Heart left ventricle (tissue), 16 donors: ENCODE results near the gene TDP1. TPM values are rescaled to one million over a fixed set of nuclear protein-coding genes. Genes with fewer than 3 reads are reported as not detected.
A peak's percentile ranks its signal among the peaks of the same experiment; 100 is the strongest.
"Not testable (repeated sequence)": the region's sequence is repeated elsewhere in the genome, so short reads cannot be mapped to it uniquely, and the experiment has no call there.

Experiments used
- ATAC-seq, 4 donors: fragments of 200-7000 bp; cut with Tn5 transposase; one replicate each; pipeline ENCODE4 v1.9.1; 2020 to 2022; ENCODE audit warnings: moderate library complexity in 4 of 4, mild to moderate bottlenecking in 3 of 4, moderate number of reproducible peaks in 1 of 4
- DNase-seq, 5 donors: peaks; one replicate each; pipeline ENCODE4 v3.0.0-alpha.2; 2020
- H3K27ac ChIP-seq, 12 donors: fragments of 200-600 bp; sonication (generic) in 4 of 12; one replicate each; pipeline versions ENCODE4 v1.5.0 to v1.8.0; 2016 to 2022; ENCODE audit warnings: mild to moderate bottlenecking in 2 of 12
- H3K27me3 ChIP-seq, 9 donors: fragments of 200-600 bp; sonication (generic) in 2 of 9; one replicate each; pipeline versions ENCODE4 v1.5.1 to v1.8.0; 2016 to 2022; ENCODE audit warnings: mild to moderate bottlenecking in 3 of 9
- H3K36me3 ChIP-seq, 9 donors: fragments of 200-600 bp; sonication (generic) in 2 of 9; one replicate each; pipeline versions ENCODE4 v1.5.0 to v1.8.0; 2018 to 2022; ENCODE audit warnings: mild to moderate bottlenecking in 2 of 9
- H3K4me1 ChIP-seq, 12 donors: fragments of 200-600 bp; sonication (generic) in 4 of 12; one replicate each; pipeline versions ENCODE4 v1.5.0 to v1.8.0; 2016 to 2022; ENCODE audit warnings: mild to moderate bottlenecking in 3 of 12
- H3K4me3 ChIP-seq, 12 donors: fragments of 200-600 bp; sonication (generic) in 4 of 12; one replicate each; pipeline versions ENCODE4 v1.5.0 to v1.8.0; 2017 to 2022; ENCODE audit warnings: mild to moderate bottlenecking in 9 of 12, moderate library complexity in 4 of 12
- H3K9me3 ChIP-seq, 12 donors: fragments of 200-600 bp; sonication (generic) in 4 of 12; one replicate each; pipeline versions ENCODE4 v1.5.0 to v1.8.0; 2016 to 2022; ENCODE audit warnings: mild to moderate bottlenecking in 1 of 12
- POLR2A ChIP-seq, 2 donors: fragments of 450-650 bp; IDR thresholded peaks; one replicate each; pipeline ENCODE4 v1.6.1; 2017; ENCODE audit warnings: antibody characterized with exemption in 2 of 2, mild to moderate bottlenecking in 2 of 2, moderate library complexity in 2 of 2
- WGBS, 4 donors: extraction: QIAGEN DNeasy Blood & Tissue Kit in 2 of 4; methylation state at CpG; one replicate each; pipeline versions ENCODE4 v1.1.5 to v1.1.7; 2013 to 2018; 5-methylcytosine and 5-hydroxymethylcytosine counted together
- intact Hi-C, 10 donors: fragments of 100-400 bp; cut with DNase I; formaldehyde crosslinking; loops; one replicate each; pipeline versions ENCODE4 v1.11.1 to v1.14.2; 2022
- polyA plus RNA-seq, 2 donors: library from polyadenylated mRNA; stranded (reverse); fragments of 200-250 nt; gene quantifications; one replicate each; pipeline ENCODE4 v1.2.3, GENCODE V29; 2013
- total RNA-seq, 9 donors: library from RNA; depleted of rRNA in 2 of 9; stranded (reverse); fragments of >200 nt in 2 of 9; fragmentation: NEBNext Ultra II Directional in 3 of 9; extraction: Animal tissue kit (Norgen Biotek cat#: 25700) in 3 of 9; gene quantifications; one replicate each; pipeline versions ENCODE4 v1.1.0 to v1.2.4, GENCODE V29; 2016 to 2023
- TF ChIP-seq, protein P1 (sequence below), 12 donors: fragments of 200-600 bp; sonication (generic) in 4 of 12; IDR thresholded peaks; one replicate each; pipeline versions ENCODE4 v1.5.0 to v1.8.0; 2018 to 2022; ENCODE audit warnings: antibody characterized with exemption in 12 of 12, mild to moderate bottlenecking in 5 of 12
- donor health status: ischemic (EF 13 %, LVEDD 7.1; RV severe dilation, severe dysfunction).
- donor health status: healthy with polysubstance abuse.
- donor health status: DM: no; HTN: yes; CAD: no.
- donor health status: DM: no; HTN: no; CAD: no.
- donor health status: ischemic (EF 25% LVEDD 6.9; RV normal size, moderate dysfunction).
- donor health status: ischemic (EF 25% LVEDD 5.7; RV mildly dilated, moderate dysfunction).
- donor health status: healthy.
- donor health status: DM: yes; HTN: yes; CAD: no.
- donor health status: ischemic (EF 35%, LVEDD 5.7; RV mildly dilated, moderate dysfunction).
- donor health status: nonischemic (EF 11% LVEDD 7.7; RV severe dilation, severe dysfunction).
- donor health status: DM: yes; HTN: yes; CAD: no.
- donor health status: PGD.
- donor health status: ischemic (EF 29% LVEDD 5.4; RV normal size, mild dysfunction).
- donor health status: nonischemic (EF 23%, LVEDD 6.1; RV moderate dilation, normal function).

TDP1 gene
- total and polyA plus RNA-seq, 11 donors, result 1.0 to 9.0 (median 4.1) TPM

DNA sequence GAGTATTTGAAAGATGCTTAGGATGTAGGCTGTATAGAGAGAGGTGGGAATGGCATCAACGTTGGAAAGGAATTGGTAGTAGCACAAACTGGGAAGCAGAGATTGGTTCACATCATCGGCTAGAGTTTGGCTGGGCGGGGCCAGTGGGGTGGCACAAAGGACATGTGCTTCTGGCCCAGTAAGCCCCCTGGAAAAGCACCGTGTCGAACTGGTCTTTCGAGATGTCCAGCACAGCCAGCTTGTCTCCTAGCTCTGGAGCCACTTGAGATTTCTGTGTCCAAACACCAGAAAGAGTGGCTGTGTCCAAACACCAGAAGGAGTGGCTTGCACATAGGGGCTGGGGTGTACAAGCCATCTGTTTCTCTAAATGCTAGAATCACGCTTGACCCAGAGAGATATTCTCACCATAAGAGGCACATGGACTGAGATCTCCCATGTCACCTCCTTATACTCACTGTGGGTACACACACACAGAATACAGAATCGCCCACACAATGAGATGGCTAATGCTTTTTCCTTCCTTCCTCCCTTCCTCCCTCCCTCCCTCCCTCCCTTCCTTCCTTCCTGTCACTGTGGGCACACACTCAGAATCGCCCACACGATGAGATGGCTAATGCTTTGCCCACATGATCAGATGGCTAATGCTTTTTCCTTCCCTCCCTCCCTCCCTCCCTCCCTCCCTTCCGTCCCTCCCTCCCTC is 64.2 kb downstream of the TDP1 start:
- DNase-seq (no peak), ATAC-seq (no peak)
- peaks cover 0 to 4% (median 0%) of the 10 kb centered on the region in 12 donors for H3K4me1 ChIP-seq
- H3K36me3 ChIP-seq, result peaks cover 0 to 43% (median 9%) of the 10 kb centered on the region in 9 donors
- H3K27me3 ChIP-seq, result no peaks in the 10 kb centered on the region
- H3K4me3 ChIP-seq, result no peak overlapping the region
- no peak overlapping the region for H3K27ac ChIP-seq
- 81 to 88% (median 82%) methylated on average over 11 of the region's 11 CpGs for WGBS, 4 donors
- TF ChIP-seq, protein P1, sequence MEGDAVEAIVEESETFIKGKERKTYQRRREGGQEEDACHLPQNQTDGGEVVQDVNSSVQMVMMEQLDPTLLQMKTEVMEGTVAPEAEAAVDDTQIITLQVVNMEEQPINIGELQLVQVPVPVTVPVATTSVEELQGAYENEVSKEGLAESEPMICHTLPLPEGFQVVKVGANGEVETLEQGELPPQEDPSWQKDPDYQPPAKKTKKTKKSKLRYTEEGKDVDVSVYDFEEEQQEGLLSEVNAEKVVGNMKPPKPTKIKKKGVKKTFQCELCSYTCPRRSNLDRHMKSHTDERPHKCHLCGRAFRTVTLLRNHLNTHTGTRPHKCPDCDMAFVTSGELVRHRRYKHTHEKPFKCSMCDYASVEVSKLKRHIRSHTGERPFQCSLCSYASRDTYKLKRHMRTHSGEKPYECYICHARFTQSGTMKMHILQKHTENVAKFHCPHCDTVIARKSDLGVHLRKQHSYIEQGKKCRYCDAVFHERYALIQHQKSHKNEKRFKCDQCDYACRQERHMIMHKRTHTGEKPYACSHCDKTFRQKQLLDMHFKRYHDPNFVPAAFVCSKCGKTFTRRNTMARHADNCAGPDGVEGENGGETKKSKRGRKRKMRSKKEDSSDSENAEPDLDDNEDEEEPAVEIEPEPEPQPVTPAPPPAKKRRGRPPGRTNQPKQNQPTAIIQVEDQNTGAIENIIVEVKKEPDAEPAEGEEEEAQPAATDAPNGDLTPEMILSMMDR (IDR thresholded peaks at IDR 0.05), result no peak
- no peak for TF ChIP-seq POLR2A (IDR thresholded peaks at IDR 0.05)
- no peaks in the 10 kb centered on the region for H3K9me3 ChIP-seq
- intact Hi-C loops, result no loop called here

DNA sequence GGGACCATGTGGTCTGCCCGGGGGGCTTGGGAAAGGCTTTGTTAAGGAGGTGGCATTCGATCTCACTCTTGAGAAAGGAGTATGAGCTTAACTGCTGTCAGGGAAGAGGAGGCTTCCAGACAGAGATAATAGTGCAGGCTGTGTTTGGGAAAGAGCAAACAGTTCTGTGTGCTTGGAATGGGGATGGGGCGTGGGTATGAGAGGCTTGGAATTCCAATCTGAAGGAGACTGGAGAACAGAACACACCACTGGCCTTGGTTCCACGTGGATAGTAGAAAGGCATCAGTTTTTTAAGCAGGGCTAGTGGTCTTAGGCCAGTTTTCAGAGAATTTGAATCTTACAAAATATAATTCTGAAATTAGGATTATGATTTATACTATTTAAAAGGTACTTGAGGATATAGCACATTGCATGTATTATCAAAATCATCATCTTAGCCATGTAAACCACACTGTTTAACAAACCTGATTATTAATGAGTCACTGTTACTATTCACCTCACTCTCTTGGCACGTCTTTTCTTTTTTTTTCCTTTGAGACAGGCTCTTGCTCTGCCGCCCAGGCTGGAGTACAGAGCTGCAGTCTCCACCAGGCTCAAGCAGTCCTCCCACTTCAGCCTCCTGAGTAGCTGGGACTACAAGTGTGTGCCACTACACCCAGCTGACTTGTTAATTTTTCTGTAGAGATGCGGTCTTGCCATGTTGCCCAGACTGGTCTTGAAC is 67.6 kb downstream of the TDP1 start:
- intact Hi-C loops, result no loop called here
- H3K27me3 ChIP-seq, result no peaks in the 10 kb centered on the region
- no peak overlapping the region for H3K4me3 ChIP-seq
- no peak overlapping the region for H3K27ac ChIP-seq
- ATAC-seq (no peak), DNase-seq (no peak)
- TF ChIP-seq POLR2A (IDR thresholded peaks at IDR 0.05), result no peak
- TF ChIP-seq, protein P1 (IDR thresholded peaks at IDR 0.05), result no peak
- 82 to 87% (median 83%) methylated on average over 7 of the region's 7 CpGs for WGBS, 4 donors
- H3K4me1 ChIP-seq, result peaks cover 0 to 5% (median 0%) of the 10 kb centered on the region in 12 donors
- H3K9me3 ChIP-seq, result no peaks in the 10 kb centered on the region
- H3K36me3 ChIP-seq, result peaks cover 0 to 65% (median 9%) of the 10 kb centered on the region in 9 donors

DNA sequence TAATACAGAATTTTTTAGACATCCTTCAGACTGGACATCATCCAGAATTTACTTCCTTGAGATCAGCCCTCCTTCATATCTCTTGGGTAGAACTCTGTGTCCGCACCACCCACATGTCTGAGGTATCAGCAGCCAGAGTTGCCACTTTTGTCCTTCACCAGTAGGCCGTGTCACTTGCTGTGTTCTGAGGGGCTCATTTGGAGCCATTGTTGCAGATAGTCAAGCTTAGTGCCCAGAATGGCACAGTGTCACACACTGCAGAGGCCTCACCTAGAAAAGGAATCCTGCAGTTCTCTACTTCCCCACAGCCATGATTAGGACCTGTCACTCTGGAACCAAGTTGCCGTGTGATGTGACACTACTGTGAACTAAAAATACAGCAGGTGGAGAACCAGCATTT is 69.2 kb downstream of the TDP1 start:
- Histone ChIP-seq H3K27me3 (no peaks in the 10 kb centered on the region), H3K4me3 (no peak overlapping the region), H3K4me1 (peaks cover 0 to 5% (median 0%) of the 10 kb centered on the region in 12 donors), H3K27ac (peak overlapping the region in 1 of 12 donors; percentile 15), H3K9me3 (no peaks in the 10 kb centered on the region), H3K36me3 (peaks cover 0 to 55% (median 4%) of the 10 kb centered on the region in 9 donors)
- intact Hi-C loops, result no loop called here
- 59 to 66% (median 63%) methylated on average over 3 of the region's 3 CpGs for WGBS, 4 donors
- TF ChIP-seq, protein P1 (IDR thresholded peaks at IDR 0.05), result no peak
- no peak for TF ChIP-seq POLR2A (IDR thresholded peaks at IDR 0.05)
- peak in 3 of 4 donors; percentile 52 to 65 (median 59) for ATAC-seq
- no peak for DNase-seq

DNA sequence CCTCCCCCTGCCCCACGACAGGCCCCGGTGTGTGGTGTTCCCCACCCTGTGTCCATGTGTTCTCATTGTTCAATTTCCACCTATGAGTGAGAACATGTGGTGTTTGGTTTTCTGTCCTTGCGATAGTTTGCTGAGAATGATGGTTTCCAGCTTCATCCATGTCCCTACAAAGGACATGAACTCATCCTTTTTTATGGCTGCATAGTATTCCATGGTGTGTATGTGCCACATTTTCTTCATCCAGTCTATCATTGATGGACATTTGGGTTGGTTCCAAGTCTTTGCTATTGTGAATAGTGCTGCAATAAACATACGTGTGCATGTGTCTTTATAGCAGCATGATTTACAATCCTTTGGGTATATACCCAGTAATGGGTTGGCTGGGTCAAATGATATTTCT is 70.9 kb downstream of the TDP1 start:
- DNase-seq, H3K4me1 ChIP-seq, H3K4me3 ChIP-seq, ATAC-seq, H3K27me3 ChIP-seq, H3K27ac ChIP-seq, H3K9me3 ChIP-seq, intact Hi-C loops: not testable (repeated sequence)
- H3K36me3 ChIP-seq, result peaks cover 0 to 56% (median 4%) of the 10 kb centered on the region in 9 donors
- WGBS, 4 donors, result 96 to 99% (median 97%) methylated on average over 4 of the region's 4 CpGs
